WTC11 (cell line): ENCODE measurements around the gene SNX13. TPM values are rescaled to one million over a fixed set of nuclear protein-coding genes. Genes with fewer than 3 reads are reported as not detected.

Experiments used
- ATAC-seq: fragments of 200-7000 bp; cut with Tn5 transposase; 2 replicates; pipeline ENCODE4 v1.10.0; 2021; ENCODE audit warnings: mild to moderate bottlenecking, moderate library complexity
- CTCF ChIA-PET: fragments of 300-600 bp; sonication (Branson Sonifier 250); formaldehyde crosslinking; loops from one replicate; lab custom pipeline; 2021; ENCODE audit warnings: antibody characterized with exemption; lab: Charles Lee
- POLR2A ChIA-PET: fragments of 350-600 bp; sonication (Branson Sonifier 250); formaldehyde crosslinking; loops from one replicate; lab custom pipeline; 2021; ENCODE audit warnings: antibody characterized with exemption; lab: Charles Lee
- DNase-seq: peaks from one replicate; pipeline ENCODE4 v3.0.0; 2021; ENCODE audit warnings: low spot score
- H3K27ac Mint-ChIP-seq: 2 replicates; pipeline ENCODE4 v1.8.0; 2021; ENCODE audit warnings: mixed read lengths
- H3K27me3 Mint-ChIP-seq: 2 replicates; pipeline ENCODE4 v1.8.0; 2021; ENCODE audit warnings: low read depth, mild to moderate bottlenecking, moderate library complexity, mixed read lengths
- H3K36me3 Mint-ChIP-seq: 2 replicates; pipeline ENCODE4 v1.8.0; 2021; ENCODE audit warnings: mixed read lengths
- H3K4me1 Mint-ChIP-seq: 2 replicates; pipeline ENCODE4 v1.8.0; 2022; ENCODE audit warnings: mixed read lengths
- H3K4me3 Mint-ChIP-seq: 2 replicates; pipeline ENCODE4 v1.8.0; 2021; ENCODE audit warnings: mild to moderate bottlenecking, moderate library complexity, mixed read lengths
- H3K9me3 Mint-ChIP-seq: 2 replicates; pipeline ENCODE4 v1.8.0; 2021; ENCODE audit warnings: mixed read lengths
- ESRRA ChIP-seq: sonication (generic); formaldehyde crosslinking; IDR thresholded peaks from 2 replicates; pipeline ENCODE4 v1.8.1; 2022; ENCODE audit warnings: mild to moderate bottlenecking, missing genetic modification reagents, borderline replicate concordance
- FOXK1 ChIP-seq: sonication (generic); formaldehyde crosslinking; IDR thresholded peaks from 2 replicates; pipeline ENCODE4 v1.8.0; 2022; ENCODE audit warnings: mild to moderate bottlenecking, moderate library complexity, missing genetic modification reagents
- IRF2 ChIP-seq: sonication (generic); formaldehyde crosslinking; IDR thresholded peaks from 2 replicates; pipeline ENCODE4 v1.8.0; 2022; ENCODE audit warnings: low read depth, missing genetic modification reagents, borderline replicate concordance
- NFATC4 ChIP-seq: fragments of 250-450 bp; sonication (Bioruptor Pico); IDR thresholded peaks from 2 replicates; pipeline ENCODE4 v1.9.0; 2021; ENCODE audit warnings: mild to moderate bottlenecking
- TP53 ChIP-seq: sonication (generic); formaldehyde crosslinking; IDR thresholded peaks from 2 replicates; pipeline ENCODE4 v1.8.1; 2023; ENCODE audit warnings: mild to moderate bottlenecking, missing genetic modification reagents
- ZBTB21 ChIP-seq: sonication (generic); formaldehyde crosslinking; IDR thresholded peaks from 2 replicates; pipeline ENCODE4 v1.8.1; 2023; ENCODE audit warnings: mild to moderate bottlenecking, missing genetic modification reagents, borderline replicate concordance
- ZNF671 ChIP-seq: fragments of 250-450 bp; sonication (Bioruptor Pico); IDR thresholded peaks from 2 replicates; pipeline ENCODE4 v1.8.0; 2021; ENCODE audit warnings: mild to moderate bottlenecking
- total RNA-seq: library from RNA; stranded (reverse); gene quantifications from 3 replicates; pipeline ENCODE4 v1.2.3, GENCODE V29; 2021
- TF ChIP-seq, protein P1 (sequence below): fragments of 200-600 bp; IDR thresholded peaks from 2 replicates; pipeline ENCODE4 v1.8.0; 2022; ENCODE audit warnings: antibody characterized with exemption
- TF ChIP-seq, protein P2 (sequence below): sonication (generic); formaldehyde crosslinking; IDR thresholded peaks from 2 replicates; pipeline ENCODE4 v1.8.0; 2023; ENCODE audit warnings: mild to moderate bottlenecking, missing genetic modification reagents
- TF ChIP-seq, protein P3 (sequence below): sonication (generic); formaldehyde crosslinking; IDR thresholded peaks from 2 replicates; pipeline ENCODE4 v1.8.0; 2022; ENCODE audit warnings: mild to moderate bottlenecking, missing genetic modification reagents
- TF ChIP-seq, protein P4 (sequence below): fragments of 250-450 bp; sonication (Bioruptor Pico); IDR thresholded peaks from 2 replicates; pipeline ENCODE4 v1.8.0; 2021; ENCODE audit warnings: mild to moderate bottlenecking
- TF ChIP-seq, protein P5 (sequence below): sonication (generic); formaldehyde crosslinking; IDR thresholded peaks from 2 replicates; pipeline ENCODE4 v1.8.1; 2022; ENCODE audit warnings: mild to moderate bottlenecking, missing genetic modification reagents, moderate library complexity, borderline replicate concordance
- TF ChIP-seq, protein P6 (sequence below): sonication (generic); formaldehyde crosslinking; IDR thresholded peaks from 2 replicates; pipeline ENCODE4 v1.8.1; 2023; ENCODE audit warnings: mild to moderate bottlenecking, missing genetic modification reagents, moderate library complexity

Gene SNX13
- total RNA-seq, 1 experiment from 2014 or later, result 27.5 TPM

DNA sequence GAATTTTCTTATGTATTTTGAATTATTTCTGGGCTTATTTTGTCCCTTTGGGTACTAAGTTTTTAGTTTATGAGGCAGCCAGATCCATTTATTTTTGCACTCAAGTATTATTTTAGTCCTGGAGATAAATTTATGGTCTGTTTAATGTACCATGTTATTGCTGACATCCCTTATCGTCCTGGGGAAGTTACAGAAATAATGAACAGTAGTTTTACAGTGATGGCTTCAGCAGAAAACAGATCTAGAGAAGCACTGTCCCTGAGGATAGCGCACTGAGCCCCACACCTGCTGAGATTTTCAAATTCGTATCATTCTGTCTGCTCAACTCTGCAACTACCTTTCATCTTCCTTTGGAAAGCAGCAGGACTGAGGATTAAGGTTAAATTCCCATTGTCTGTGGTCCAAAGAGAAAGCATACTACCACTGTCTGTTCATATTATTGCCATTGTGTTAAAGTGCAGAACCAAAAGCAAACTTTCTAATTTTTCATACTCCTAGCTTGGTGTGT lies 168.3 kb downstream of the SNX13 start (continued):
- TF ChIP-seq, protein P1, sequence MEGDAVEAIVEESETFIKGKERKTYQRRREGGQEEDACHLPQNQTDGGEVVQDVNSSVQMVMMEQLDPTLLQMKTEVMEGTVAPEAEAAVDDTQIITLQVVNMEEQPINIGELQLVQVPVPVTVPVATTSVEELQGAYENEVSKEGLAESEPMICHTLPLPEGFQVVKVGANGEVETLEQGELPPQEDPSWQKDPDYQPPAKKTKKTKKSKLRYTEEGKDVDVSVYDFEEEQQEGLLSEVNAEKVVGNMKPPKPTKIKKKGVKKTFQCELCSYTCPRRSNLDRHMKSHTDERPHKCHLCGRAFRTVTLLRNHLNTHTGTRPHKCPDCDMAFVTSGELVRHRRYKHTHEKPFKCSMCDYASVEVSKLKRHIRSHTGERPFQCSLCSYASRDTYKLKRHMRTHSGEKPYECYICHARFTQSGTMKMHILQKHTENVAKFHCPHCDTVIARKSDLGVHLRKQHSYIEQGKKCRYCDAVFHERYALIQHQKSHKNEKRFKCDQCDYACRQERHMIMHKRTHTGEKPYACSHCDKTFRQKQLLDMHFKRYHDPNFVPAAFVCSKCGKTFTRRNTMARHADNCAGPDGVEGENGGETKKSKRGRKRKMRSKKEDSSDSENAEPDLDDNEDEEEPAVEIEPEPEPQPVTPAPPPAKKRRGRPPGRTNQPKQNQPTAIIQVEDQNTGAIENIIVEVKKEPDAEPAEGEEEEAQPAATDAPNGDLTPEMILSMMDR, result no peak
- TF ChIP-seq NFATC4 (CRISPR knock-in tag) (no peak), FOXK1 (no peak)
- TF ChIP-seq, protein P2, sequence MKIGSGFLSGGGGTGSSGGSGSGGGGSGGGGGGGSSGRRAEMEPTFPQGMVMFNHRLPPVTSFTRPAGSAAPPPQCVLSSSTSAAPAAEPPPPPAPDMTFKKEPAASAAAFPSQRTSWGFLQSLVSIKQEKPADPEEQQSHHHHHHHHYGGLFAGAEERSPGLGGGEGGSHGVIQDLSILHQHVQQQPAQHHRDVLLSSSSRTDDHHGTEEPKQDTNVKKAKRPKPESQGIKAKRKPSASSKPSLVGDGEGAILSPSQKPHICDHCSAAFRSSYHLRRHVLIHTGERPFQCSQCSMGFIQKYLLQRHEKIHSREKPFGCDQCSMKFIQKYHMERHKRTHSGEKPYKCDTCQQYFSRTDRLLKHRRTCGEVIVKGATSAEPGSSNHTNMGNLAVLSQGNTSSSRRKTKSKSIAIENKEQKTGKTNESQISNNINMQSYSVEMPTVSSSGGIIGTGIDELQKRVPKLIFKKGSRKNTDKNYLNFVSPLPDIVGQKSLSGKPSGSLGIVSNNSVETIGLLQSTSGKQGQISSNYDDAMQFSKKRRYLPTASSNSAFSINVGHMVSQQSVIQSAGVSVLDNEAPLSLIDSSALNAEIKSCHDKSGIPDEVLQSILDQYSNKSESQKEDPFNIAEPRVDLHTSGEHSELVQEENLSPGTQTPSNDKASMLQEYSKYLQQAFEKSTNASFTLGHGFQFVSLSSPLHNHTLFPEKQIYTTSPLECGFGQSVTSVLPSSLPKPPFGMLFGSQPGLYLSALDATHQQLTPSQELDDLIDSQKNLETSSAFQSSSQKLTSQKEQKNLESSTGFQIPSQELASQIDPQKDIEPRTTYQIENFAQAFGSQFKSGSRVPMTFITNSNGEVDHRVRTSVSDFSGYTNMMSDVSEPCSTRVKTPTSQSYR (CRISPR knock-in tag), result no peak
- TF ChIP-seq, protein P3, sequence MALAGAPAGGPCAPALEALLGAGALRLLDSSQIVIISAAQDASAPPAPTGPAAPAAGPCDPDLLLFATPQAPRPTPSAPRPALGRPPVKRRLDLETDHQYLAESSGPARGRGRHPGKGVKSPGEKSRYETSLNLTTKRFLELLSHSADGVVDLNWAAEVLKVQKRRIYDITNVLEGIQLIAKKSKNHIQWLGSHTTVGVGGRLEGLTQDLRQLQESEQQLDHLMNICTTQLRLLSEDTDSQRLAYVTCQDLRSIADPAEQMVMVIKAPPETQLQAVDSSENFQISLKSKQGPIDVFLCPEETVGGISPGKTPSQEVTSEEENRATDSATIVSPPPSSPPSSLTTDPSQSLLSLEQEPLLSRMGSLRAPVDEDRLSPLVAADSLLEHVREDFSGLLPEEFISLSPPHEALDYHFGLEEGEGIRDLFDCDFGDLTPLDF (CRISPR knock-in tag), result no peak

DNA sequence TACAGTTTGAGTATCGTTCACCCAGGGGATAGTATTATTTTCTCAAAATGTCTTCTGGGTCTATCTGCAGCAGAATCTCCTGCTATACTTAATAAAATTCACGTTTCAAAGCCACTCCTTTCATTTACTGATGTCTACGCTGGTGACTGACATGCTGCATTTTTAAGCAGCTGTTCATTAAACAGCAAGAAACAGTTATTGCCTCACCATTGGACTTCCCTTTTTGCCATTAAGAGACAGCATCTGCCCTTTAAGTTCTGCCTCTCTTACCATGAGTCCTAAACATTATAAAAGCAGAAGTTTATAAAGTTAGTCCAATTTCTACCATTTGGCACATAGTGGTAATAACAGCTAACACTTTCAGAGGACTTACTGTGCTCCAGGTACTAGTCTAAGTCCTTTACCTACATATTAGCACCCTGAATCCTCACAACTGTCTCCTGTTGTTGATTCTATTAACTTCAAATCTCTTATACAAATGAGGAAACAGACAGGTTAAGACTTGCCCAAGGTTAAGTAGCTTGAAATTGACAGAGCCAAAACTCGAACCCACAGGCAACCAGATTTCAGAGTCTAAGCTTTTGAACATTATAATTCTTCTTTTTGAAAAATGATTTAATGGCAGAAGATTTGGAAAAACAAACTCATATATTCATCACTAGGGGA lies 169.5 kb downstream of the SNX13 start:
- Mint-ChIP-seq H3K27ac (no peak overlapping the region), H3K4me1 (peaks cover 38% of the 10 kb centered on the region), H3K27me3 (no peaks in the 10 kb centered on the region), H3K4me3 (no peak overlapping the region), H3K36me3 (no peaks in the 10 kb centered on the region), H3K9me3 (peaks cover 8% of the 10 kb centered on the region)
- ChIA-PET POLR2A (interaction anchor here (1.2 kb wide), 1 partner anchor 84 kb away, joined by 3 read pairs; no protein-coding TSS in a partner anchor), CTCF (interaction anchor here (0.8 to 4.4 kb wide), 42 partner anchors 7 to 918 kb away, joined by 3 to 96 read pairs (median 5); no protein-coding TSS in a partner anchor)
- DNase-seq (no peak), ATAC-seq (no peak)
- TF ChIP-seq TP53, result no peak
- TF ChIP-seq ZBTB21, result no peak
- TF ChIP-seq, protein P4, sequence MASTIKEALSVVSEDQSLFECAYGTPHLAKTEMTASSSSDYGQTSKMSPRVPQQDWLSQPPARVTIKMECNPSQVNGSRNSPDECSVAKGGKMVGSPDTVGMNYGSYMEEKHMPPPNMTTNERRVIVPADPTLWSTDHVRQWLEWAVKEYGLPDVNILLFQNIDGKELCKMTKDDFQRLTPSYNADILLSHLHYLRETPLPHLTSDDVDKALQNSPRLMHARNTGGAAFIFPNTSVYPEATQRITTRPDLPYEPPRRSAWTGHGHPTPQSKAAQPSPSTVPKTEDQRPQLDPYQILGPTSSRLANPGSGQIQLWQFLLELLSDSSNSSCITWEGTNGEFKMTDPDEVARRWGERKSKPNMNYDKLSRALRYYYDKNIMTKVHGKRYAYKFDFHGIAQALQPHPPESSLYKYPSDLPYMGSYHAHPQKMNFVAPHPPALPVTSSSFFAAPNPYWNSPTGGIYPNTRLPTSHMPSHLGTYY (CRISPR knock-in tag), result no peak
- TF ChIP-seq IRF2 (CRISPR knock-in tag), result no peak
- TF ChIP-seq, protein P5, sequence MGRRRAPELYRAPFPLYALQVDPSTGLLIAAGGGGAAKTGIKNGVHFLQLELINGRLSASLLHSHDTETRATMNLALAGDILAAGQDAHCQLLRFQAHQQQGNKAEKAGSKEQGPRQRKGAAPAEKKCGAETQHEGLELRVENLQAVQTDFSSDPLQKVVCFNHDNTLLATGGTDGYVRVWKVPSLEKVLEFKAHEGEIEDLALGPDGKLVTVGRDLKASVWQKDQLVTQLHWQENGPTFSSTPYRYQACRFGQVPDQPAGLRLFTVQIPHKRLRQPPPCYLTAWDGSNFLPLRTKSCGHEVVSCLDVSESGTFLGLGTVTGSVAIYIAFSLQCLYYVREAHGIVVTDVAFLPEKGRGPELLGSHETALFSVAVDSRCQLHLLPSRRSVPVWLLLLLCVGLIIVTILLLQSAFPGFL (CRISPR knock-in tag), result no peak
- no peak for TF ChIP-seq ESRRA (CRISPR knock-in tag)
- TF ChIP-seq ZNF671 (CRISPR knock-in tag), result no peak

DNA sequence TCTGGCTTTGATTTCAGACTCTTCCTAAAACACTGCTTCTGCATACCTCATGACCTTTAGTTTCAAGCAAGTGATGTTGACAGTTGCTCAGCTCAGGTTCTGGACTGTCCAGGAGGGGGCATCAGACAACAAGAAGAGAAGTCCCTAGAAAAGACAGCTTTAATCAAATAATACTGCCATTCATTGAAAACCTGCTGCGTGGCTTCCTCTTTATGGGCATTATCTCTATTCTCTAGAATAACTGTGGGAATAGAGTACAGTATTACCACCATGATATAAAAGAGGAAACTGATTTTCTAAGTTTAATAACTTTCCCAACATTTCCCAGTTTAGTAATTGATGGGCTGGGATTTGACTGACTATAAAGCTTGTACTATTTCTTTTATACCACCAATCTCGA lies 170.4 kb downstream of the SNX13 start:
- peaks cover 15% of the 10 kb centered on the region for H3K9me3 Mint-ChIP-seq
- DNase-seq (peak; percentile 78), ATAC-seq (peak; percentile 86)
- H3K27ac Mint-ChIP-seq, result no peak overlapping the region
- H3K4me1 Mint-ChIP-seq, result peaks cover 47% of the 10 kb centered on the region
- ChIA-PET CTCF (interaction anchor here (0.5 to 4.4 kb wide), 58 partner anchors 8 to 588 kb away, joined by 3 to 96 read pairs (median 4); no protein-coding TSS in a partner anchor), POLR2A (interaction anchor here (0.6 to 1.2 kb wide), 2 partner anchors 61 to 83 kb away, joined by 3 to 6 read pairs; no protein-coding TSS in a partner anchor)
- H3K36me3 Mint-ChIP-seq, result no peaks in the 10 kb centered on the region
- TF ChIP-seq, protein P6, sequence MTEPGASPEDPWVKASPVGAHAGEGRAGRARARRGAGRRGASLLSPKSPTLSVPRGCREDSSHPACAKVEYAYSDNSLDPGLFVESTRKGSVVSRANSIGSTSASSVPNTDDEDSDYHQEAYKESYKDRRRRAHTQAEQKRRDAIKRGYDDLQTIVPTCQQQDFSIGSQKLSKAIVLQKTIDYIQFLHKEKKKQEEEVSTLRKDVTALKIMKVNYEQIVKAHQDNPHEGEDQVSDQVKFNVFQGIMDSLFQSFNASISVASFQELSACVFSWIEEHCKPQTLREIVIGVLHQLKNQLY (CRISPR knock-in tag), result no peak
- TF ChIP-seq, protein P1, result peak; percentile 59
- no peaks in the 10 kb centered on the region for H3K27me3 Mint-ChIP-seq
- no peak overlapping the region for H3K4me3 Mint-ChIP-seq
